Renal cortical epithelial cell (primary cell): ENCODE measurements around the gene LHX4. TPM values are rescaled to one million over a fixed set of nuclear protein-coding genes. Genes with fewer than 3 reads are reported as not detected.
A peak's percentile ranks its signal among the peaks of the same experiment; 100 is the strongest.

Experiments
- DNase-seq: peaks from one replicate; pipeline ENCODE4 v3.0.0-alpha.2; 2011; ENCODE audit warnings: low read depth
- total RNA-seq: library from RNA; depleted of rRNA; stranded (reverse); fragments of >200 nt; gene quantifications from 2 replicates; pipeline ENCODE4 v1.2.3, GENCODE V29; 2014

LHX4 gene
- total RNA-seq, 1 donor from 2014 or later: 0.05 TPM

- no peak for DNase-seq
These were observed 13.6 kb downstream of the LHX4 start for GRCh38 chr1:180243517-180244221.

- peak; percentile 49 for DNase-seq
These were observed 14.8 kb downstream of the LHX4 start for GRCh38 chr1:180244840-180245239.

GRCh38 chr1:180246579-180246978 lies 16.5 kb downstream of the LHX4 start:
- DNase-seq: no peak

- peak; percentile 57 for DNase-seq
These were observed 17.0 kb downstream of the LHX4 start for GRCh38 chr1:180247061-180247460.

- no peak for DNase-seq
These were observed 17.5 kb downstream of the LHX4 start for GRCh38 chr1:180247580-180247979.

- no peak for DNase-seq
These were observed 18.1 kb downstream of the LHX4 start for GRCh38 chr1:180248176-180248575.

GRCh38 chr1:180248731-180249681 lies 18.9 kb downstream of the LHX4 start:
- DNase-seq: no peak

- DNase-seq: no peak
These were observed 19.8 kb downstream of the LHX4 start for GRCh38 chr1:180249725-180250498.

GRCh38 chr1:180250499-180250770 lies 20.4 kb downstream of the LHX4 start:
- no peak for DNase-seq

GRCh38 chr1:180250883-180251509 lies 20.9 kb downstream of the LHX4 start:
- DNase-seq: no peak

GRCh38 chr1:180251526-180252305 lies 21.7 kb downstream of the LHX4 start:
- no peak for DNase-seq

- DNase-seq: peak; percentile 55
These were observed 22.8 kb downstream of the LHX4 start for GRCh38 chr1:180252638-180253536.

- no peak for DNase-seq
These were observed 23.8 kb downstream of the LHX4 start for GRCh38 chr1:180253585-180254495.

- no peak for DNase-seq
These were observed 24.4 kb downstream of the LHX4 start for GRCh38 chr1:180254496-180254819.

- DNase-seq: no peak
These were observed 24.8 kb downstream of the LHX4 start for GRCh38 chr1:180254854-180255253.

- DNase-seq: no peak
These were observed 25.7 kb downstream of the LHX4 start for GRCh38 chr1:180255536-180256340.

GRCh38 chr1:180256341-180257027 lies 26.4 kb downstream of the LHX4 start:
- DNase-seq: no peak

GRCh38 chr1:180257028-180257386 lies 26.9 kb downstream of the LHX4 start:
- DNase-seq: no peak
